Thoracic aorta (tissue), 2 donors: ENCODE data around the gene MTX1. TPM values are rescaled to one million over a fixed set of nuclear protein-coding genes. Genes with fewer than 3 reads are reported as not detected.

Experiments used
- ATAC-seq: fragments of 150-250 bp; one replicate; pipeline ENCODE4 v1.8.0; 2017; ENCODE audit warnings: low read depth; ENCODE audit not compliant: insufficient number of reproducible peaks, low FRiP score
- DNase-seq: peaks from one replicate; pipeline ENCODE4 v3.0.0-alpha.2; 2020; ENCODE audit warnings: low spot score
- H3K27ac ChIP-seq, 2 donors: fragments of 200-600 bp; sonication (generic); 1 replicate in 1 of 2; 2 replicates in 1 of 2; pipeline ENCODE4 v1.5.1; 2016; ENCODE audit warnings: mild to moderate bottlenecking in 2 of 2, moderate library complexity in 2 of 2
- H3K27me3 ChIP-seq: fragments of 200-600 bp; sonication (generic); replicated peaks from 2 replicates; pipeline ENCODE4 v1.6.0; 2016; ENCODE audit warnings: mild to moderate bottlenecking; ENCODE audit not compliant: insufficient read depth
- H3K36me3 ChIP-seq: fragments of 200-600 bp; sonication (generic); one replicate; pipeline ENCODE4 v1.5.1; 2016
- H3K4me1 ChIP-seq, 2 donors: fragments of 200-600 bp; sonication (generic); 1 replicate in 1 of 2; 2 replicates in 1 of 2; pipeline versions ENCODE4 v1.5.1 to v1.6.0; 2016; ENCODE audit warnings: low read depth in 2 of 2, mild to moderate bottlenecking in 1 of 2; ENCODE audit not compliant: control insufficient read depth in 1 of 2
- H3K4me3 ChIP-seq: fragments of 200-600 bp; sonication (generic); 2 replicates; pipeline ENCODE4 v1.5.1; 2016; ENCODE audit warnings: mild to moderate bottlenecking
- H3K9me3 ChIP-seq: fragments of 200-600 bp; sonication (generic); 2 replicates; pipeline ENCODE4 v1.5.1; 2016
- total RNA-seq, 2 donors: library from RNA; depleted of rRNA; stranded (reverse); fragments of >200 nt; gene quantifications; one replicate each; pipeline versions ENCODE4 v1.1.0 to v1.2.3, GENCODE V29; 2016
- TF ChIP-seq, protein P1 (sequence below): fragments of 200-600 bp; sonication (generic); IDR thresholded peaks from one replicate; pipeline ENCODE4 v1.5.1; 2019; ENCODE audit warnings: antibody characterized with exemption

MTX1 gene
- total RNA-seq, 2 donors from 2014 or later, result 21.7 to 22.9 TPM

GRCh38 chr1:155196103-155196892 lies 12.2 kb upstream of the MTX1 start:
- H3K27ac ChIP-seq, result peak overlapping the region in 1 of 2 donors; percentile 48
- peaks cover 6 to 25% of the 10 kb centered on the region in 2 donors for H3K4me1 ChIP-seq
- no peak for ATAC-seq
- H3K36me3 ChIP-seq, result peaks cover 9% of the 10 kb centered on the region
- H3K27me3 ChIP-seq, result no peaks in the 10 kb centered on the region
- no peak for DNase-seq
- no peaks in the 10 kb centered on the region for H3K9me3 ChIP-seq
- no peak overlapping the region for H3K4me3 ChIP-seq
- TF ChIP-seq, protein P1, sequence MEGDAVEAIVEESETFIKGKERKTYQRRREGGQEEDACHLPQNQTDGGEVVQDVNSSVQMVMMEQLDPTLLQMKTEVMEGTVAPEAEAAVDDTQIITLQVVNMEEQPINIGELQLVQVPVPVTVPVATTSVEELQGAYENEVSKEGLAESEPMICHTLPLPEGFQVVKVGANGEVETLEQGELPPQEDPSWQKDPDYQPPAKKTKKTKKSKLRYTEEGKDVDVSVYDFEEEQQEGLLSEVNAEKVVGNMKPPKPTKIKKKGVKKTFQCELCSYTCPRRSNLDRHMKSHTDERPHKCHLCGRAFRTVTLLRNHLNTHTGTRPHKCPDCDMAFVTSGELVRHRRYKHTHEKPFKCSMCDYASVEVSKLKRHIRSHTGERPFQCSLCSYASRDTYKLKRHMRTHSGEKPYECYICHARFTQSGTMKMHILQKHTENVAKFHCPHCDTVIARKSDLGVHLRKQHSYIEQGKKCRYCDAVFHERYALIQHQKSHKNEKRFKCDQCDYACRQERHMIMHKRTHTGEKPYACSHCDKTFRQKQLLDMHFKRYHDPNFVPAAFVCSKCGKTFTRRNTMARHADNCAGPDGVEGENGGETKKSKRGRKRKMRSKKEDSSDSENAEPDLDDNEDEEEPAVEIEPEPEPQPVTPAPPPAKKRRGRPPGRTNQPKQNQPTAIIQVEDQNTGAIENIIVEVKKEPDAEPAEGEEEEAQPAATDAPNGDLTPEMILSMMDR, result no peak

- Histone ChIP-seq H3K36me3 (peaks cover 9% of the 10 kb centered on the region), H3K27ac (no peak overlapping the region), H3K4me1 (peaks cover 6 to 25% of the 10 kb centered on the region in 2 donors), H3K9me3 (no peaks in the 10 kb centered on the region), H3K27me3 (no peaks in the 10 kb centered on the region), H3K4me3 (no peak overlapping the region)
- ATAC-seq (no peak), DNase-seq (no peak)
- TF ChIP-seq, protein P1, result no peak
Measured at GRCh38 chr1:155196893-155197638, 11.4 kb upstream of the MTX1 start.

GRCh38 chr1:155197901-155198546 lies 10.5 kb upstream of the MTX1 start:
- Histone ChIP-seq H3K4me3 (no peak overlapping the region), H3K27me3 (no peaks in the 10 kb centered on the region), H3K36me3 (peaks cover 9% of the 10 kb centered on the region), H3K9me3 (no peaks in the 10 kb centered on the region), H3K4me1 (peaks cover 5 to 24% of the 10 kb centered on the region in 2 donors), H3K27ac (no peak overlapping the region)
- ATAC-seq, result no peak
- TF ChIP-seq, protein P1, result no peak
- DNase-seq, result no peak

DNA sequence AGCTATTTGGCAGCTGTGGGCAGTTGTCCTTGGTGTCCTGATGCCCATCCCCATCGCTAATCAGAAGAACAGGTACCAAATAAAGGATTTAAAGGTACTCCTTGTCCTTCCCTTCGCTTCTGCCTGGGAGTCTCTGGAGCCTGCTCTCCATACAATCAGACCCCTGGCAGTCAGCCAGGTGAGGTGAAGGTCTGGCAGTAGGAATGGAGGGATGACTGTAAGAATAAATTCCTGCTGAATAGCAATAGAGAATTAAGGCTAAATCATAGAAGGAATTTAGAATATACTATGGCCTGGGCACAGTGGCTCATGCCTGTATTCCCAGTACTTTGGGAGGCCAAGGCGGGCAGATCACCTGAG lies 10.0 kb upstream of the MTX1 start:
- no peak for ATAC-seq
- no peaks in the 10 kb centered on the region for H3K9me3 ChIP-seq
- DNase-seq, result no peak
- no peak overlapping the region for H3K4me3 ChIP-seq
- peaks cover 9% of the 10 kb centered on the region for H3K36me3 ChIP-seq
- H3K27ac ChIP-seq, result no peak overlapping the region
- H3K27me3 ChIP-seq, result no peaks in the 10 kb centered on the region
- peaks cover 3 to 19% of the 10 kb centered on the region in 2 donors for H3K4me1 ChIP-seq
- TF ChIP-seq, protein P1, result no peak

DNA sequence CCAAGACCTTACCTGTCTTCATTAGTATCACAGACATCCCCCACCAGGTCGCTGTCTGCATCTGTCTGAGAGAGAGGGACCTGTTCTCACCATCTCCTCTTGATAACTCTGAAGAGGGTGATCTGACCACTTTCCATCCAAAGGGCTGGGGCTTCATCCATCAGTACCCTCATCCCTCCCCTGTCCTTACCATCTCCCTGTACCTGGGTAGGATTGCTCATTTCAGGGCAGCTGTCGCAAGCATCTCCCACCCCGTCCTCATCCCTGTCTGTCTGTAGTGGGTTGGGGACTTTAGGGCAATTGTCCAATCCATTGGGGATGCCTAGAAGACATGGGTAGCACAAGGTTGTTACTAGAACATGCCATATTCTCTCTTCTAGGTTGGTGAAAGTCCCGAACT lies 8.7 kb upstream of the MTX1 start:
- H3K4me1 ChIP-seq, result peaks cover 0 to 8% of the 10 kb centered on the region in 2 donors
- no peaks in the 10 kb centered on the region for H3K27me3 ChIP-seq
- peaks cover 9% of the 10 kb centered on the region for H3K36me3 ChIP-seq

More for the DNA sequence above, 8.7 kb upstream of the MTX1 start:
- DNase-seq, result no peak
- no peak overlapping the region for H3K27ac ChIP-seq
- H3K9me3 ChIP-seq, result no peaks in the 10 kb centered on the region
- TF ChIP-seq, protein P1, result no peak
- no peak for ATAC-seq
- no peak overlapping the region for H3K4me3 ChIP-seq
